ENCODE measurements around the gene DFFA.
"Not testable (repeated sequence)": the region's sequence is repeated elsewhere in the genome, so short reads cannot be mapped to it uniquely, and the experiment has no call there.

The DFFA gene

DNA sequence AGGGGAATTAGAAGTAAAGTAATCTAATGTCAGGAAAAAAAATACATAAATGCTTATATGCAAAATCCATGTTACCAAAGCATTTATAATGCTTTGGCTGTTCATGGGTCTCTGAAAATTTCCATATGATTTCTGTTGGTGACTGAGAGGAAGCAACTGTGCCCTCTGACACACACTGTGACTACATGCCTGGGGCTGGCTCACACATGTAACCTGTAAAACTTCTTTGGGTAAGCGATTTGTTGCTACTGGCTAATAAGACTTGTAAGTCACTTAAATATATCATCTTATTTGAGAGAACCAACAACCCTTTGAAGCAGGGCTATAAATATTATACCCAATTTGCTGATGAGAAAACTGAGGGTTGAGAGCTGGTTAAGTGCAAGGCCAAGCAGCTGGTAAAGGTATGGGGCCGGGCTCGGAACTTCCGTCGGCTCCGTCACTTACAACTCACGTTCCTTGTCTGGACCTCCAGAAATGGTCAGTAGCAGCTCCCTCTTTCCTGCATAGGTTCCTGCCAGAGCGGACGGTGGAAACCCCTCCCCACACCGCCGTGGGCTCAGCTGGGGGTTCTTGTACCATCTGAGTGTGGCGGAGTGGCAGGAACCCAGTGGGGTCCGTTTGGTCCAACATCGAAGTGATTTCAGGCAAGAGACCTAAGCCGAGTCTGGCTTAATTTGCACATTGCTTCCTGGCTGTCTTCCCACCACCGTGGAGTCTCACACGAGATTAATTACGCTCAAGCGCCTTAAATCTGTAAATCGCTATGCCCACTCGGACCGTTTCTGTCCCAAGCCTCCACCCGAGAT lies 714 bp downstream of the DFFA start:
- no peak for TF ChIP-seq CTCF (IDR thresholded peaks at IDR 0.05; ENCODE audit: borderline replicate concordance, control extremely low read depth, extremely low read depth, insufficient read depth, missing control alignments)
- no peak for DNase-seq (ENCODE audit: low spot score)
- in situ Hi-C loops (cut with MboI; ENCODE audit: low sequenced_read_pairs, unreplicated experiment), result no loop called here

DNA sequence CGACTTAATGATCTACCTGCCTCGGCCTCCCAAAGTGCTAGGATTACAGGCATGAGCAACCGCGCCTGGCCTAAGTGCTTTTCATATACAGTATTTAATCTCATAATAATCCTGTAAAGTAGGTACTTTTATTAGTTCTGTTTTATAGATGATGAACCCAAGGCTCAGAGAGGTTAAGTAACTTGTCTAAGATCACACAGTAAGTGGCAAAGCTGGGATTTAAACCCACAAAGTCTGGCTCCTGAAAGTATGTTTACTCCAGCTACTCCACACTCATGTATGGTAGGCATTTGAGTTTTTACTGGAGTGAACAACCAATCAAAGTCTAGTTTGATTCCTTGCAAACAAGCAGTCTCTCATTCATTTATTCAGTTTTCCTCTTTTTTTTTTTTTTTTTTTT lies 2.3 kb downstream of the DFFA start:
- in situ Hi-C loops (cut with MboI; ENCODE audit: low sequenced_read_pairs, unreplicated experiment), result no loop called here
- DNase-seq (ENCODE audit: low spot score), result no peak
- TF ChIP-seq CTCF (IDR thresholded peaks at IDR 0.05; ENCODE audit: borderline replicate concordance, control extremely low read depth, extremely low read depth, insufficient read depth, missing control alignments), result no peak

GRCh38 chr1:10467078-10467477 lies 5.3 kb downstream of the DFFA start:
- no peak for TF ChIP-seq CTCF (IDR thresholded peaks at IDR 0.05; ENCODE audit: borderline replicate concordance, control extremely low read depth, extremely low read depth, insufficient read depth, missing control alignments)
- in situ Hi-C loops (cut with MboI; ENCODE audit: low sequenced_read_pairs, unreplicated experiment), result no loop called here
- DNase-seq (ENCODE audit: low spot score), result no peak

DNA sequence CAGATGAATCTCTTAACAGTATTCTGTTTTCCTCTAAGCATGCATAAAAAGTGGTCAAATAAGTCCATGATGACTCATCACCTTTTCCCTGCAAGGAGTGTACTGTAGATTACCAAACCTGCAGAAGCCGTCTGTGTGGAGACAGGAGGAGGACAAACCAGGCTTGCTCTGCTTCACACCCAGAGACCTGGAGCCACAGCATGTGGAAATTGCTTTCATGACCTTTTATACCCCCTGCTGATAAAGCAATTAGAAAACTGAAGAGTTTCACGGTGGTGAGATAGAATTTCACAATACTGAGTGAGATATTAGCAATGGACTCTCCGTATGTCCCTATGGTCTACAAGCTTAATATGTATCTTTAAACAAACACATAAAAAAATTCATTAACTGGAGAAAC lies 13.1 kb downstream of the DFFA start:
- DNase-seq (ENCODE audit: low spot score), result no peak
- in situ Hi-C loops (cut with MboI; ENCODE audit: low sequenced_read_pairs, unreplicated experiment), result no loop called here
- TF ChIP-seq CTCF (IDR thresholded peaks at IDR 0.05; ENCODE audit: borderline replicate concordance, control extremely low read depth, extremely low read depth, insufficient read depth, missing control alignments), result no peak

- no peak for TF ChIP-seq CTCF (IDR thresholded peaks at IDR 0.05; ENCODE audit: borderline replicate concordance, control extremely low read depth, extremely low read depth, insufficient read depth, missing control alignments)
- no peak for DNase-seq (ENCODE audit: low spot score)
- in situ Hi-C loops (cut with MboI; ENCODE audit: low sequenced_read_pairs, unreplicated experiment), result no loop called here
Observed at GRCh38 chr1:10457875-10458274, 14.5 kb downstream of the DFFA start.

DNA sequence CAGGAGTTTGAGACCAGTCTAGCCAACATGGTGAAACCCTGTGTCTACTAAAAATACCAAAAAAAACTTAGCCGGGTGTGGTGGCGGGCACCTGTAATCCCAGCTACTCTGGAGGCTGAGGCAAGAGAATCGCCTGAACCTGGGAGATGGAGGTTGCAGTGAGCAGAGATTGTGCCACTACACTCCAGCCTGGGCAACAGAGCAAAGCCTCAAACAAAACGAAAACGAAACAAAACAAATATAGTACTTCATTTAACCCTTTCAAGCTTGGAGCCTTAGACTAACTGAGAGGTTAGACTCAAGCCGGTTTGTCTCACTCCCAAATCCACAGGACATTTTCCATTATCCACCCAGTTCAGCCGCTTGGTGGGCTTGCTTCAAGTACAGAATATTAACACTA lies 14.9 kb downstream of the DFFA start:
- in situ Hi-C loops (cut with MboI; ENCODE audit: low sequenced_read_pairs, unreplicated experiment); DNase-seq (ENCODE audit: low spot score): not testable (repeated sequence)

- no peak for DNase-seq (ENCODE audit: low spot score)
- in situ Hi-C loops (cut with MboI; ENCODE audit: low sequenced_read_pairs, unreplicated experiment), result no loop called here
- no peak for TF ChIP-seq CTCF (IDR thresholded peaks at IDR 0.05; ENCODE audit: borderline replicate concordance, control extremely low read depth, extremely low read depth, insufficient read depth, missing control alignments)
Observed at GRCh38 chr1:10456661-10457060, 15.7 kb downstream of the DFFA start.
